ENCODE results near the gene MYBPC2.

GRCh38 chr19:50466706-50467039, 34.0 kb downstream of the MYBPC2 start:
- TF ChIP-seq CTCF (IDR thresholded peaks at IDR 0.05): no peak
- no peak for TF ChIP-seq POLR2A (IDR thresholded peaks at IDR 0.05)
- no peak for TF ChIP-seq EP300 (IDR thresholded peaks at IDR 0.05)

All from tibial nerve (tissue), 4 donors.